ENCODE data around the gene OR5C1.
A peak's percentile ranks its signal among the peaks of the same experiment; 100 is the strongest.

OR5C1 gene

GRCh38 chr9:122819326-122819725 is 30.6 kb downstream of the OR5C1 start:
- H3K4me3 ChIP-seq (ENCODE audit: low read depth, low read length), result no peak overlapping the region
- H4K8ac ChIP-seq (ENCODE audit: low read depth, low read length), result no peak overlapping the region
- no peak overlapping the region for H2BK120ac ChIP-seq (ENCODE audit: insufficient read depth, low read length, poor library complexity)
- H3K4me2 ChIP-seq (ENCODE audit: low read length), result no peak overlapping the region
- H3K18ac ChIP-seq (ENCODE audit: low read length), result no peak overlapping the region
- H3K9ac ChIP-seq (ENCODE audit: low read length), result no peak overlapping the region
- no peak overlapping the region for H3K23ac ChIP-seq (ENCODE audit: low read length)
- H2BK12ac ChIP-seq (ENCODE audit: low read length), result no peak overlapping the region
- H3K79me1 ChIP-seq (ENCODE audit: low read length), result no peaks in the 10 kb centered on the region
- H3K4ac ChIP-seq (ENCODE audit: low read depth, low read length), result no peak overlapping the region
- WGBS (ENCODE audit: extremely low coverage, insufficient coverage, insufficient read length), result no CpG with 5 or more reads among the region's 3 CpGs
- no peak for DNase-seq
- no peak overlapping the region for H3K14ac ChIP-seq (ENCODE audit: low read length)
- H3K79me2 ChIP-seq (ENCODE audit: control insufficient read depth, insufficient read depth, low read length, poor library complexity), result no peaks in the 10 kb centered on the region
- no peak overlapping the region for H2AK5ac ChIP-seq (ENCODE audit: low read length)
- H2AFZ ChIP-seq (ENCODE audit: insufficient read depth, low read length, poor library complexity), result no peak overlapping the region
- H3K4me1 ChIP-seq (ENCODE audit: control insufficient read depth in 1 of 2, insufficient read depth in 2 of 2, low read length in 2 of 2), result peaks cover 0 to 2% of the 10 kb centered on the region in 2 experiments
- no peak overlapping the region for H3K27ac ChIP-seq (ENCODE audit: low read depth, low read length)
- H4K12ac ChIP-seq (ENCODE audit: low read depth, low read length), result no peak overlapping the region
- H3K9me3 ChIP-seq (ENCODE audit: insufficient read depth, low read depth, low read length), result no peaks in the 10 kb centered on the region
- no peaks in the 10 kb centered on the region for H3K27me3 ChIP-seq (ENCODE audit: insufficient read depth, low read length)
- no peak overlapping the region for H2BK5ac ChIP-seq (ENCODE audit: low read depth, low read length, poor library complexity)
- no peak overlapping the region for H4K91ac ChIP-seq (ENCODE audit: low read depth, low read length)
- peaks cover 30 to 40% of the 10 kb centered on the region in 2 experiments for H3K36me3 ChIP-seq (ENCODE audit: control insufficient read depth in 1 of 2, insufficient read depth in 2 of 2, low read length in 2 of 2)

GRCh38 chr9:122819791-122820489 is 31.2 kb downstream of the OR5C1 start:
- Histone ChIP-seq H3K4me1 (ENCODE audit: control insufficient read depth in 1 of 2, insufficient read depth in 2 of 2, low read length in 2 of 2) (peaks cover 0 to 2% of the 10 kb centered on the region in 2 experiments), H3K18ac (ENCODE audit: low read length) (no peak overlapping the region), H2AFZ (ENCODE audit: insufficient read depth, low read length, poor library complexity) (no peak overlapping the region), H2BK12ac (ENCODE audit: low read length) (no peak overlapping the region), H4K91ac (ENCODE audit: low read depth, low read length) (no peak overlapping the region), H3K79me1 (ENCODE audit: low read length) (no peaks in the 10 kb centered on the region), H3K79me2 (ENCODE audit: control insufficient read depth, insufficient read depth, low read length, poor library complexity) (no peaks in the 10 kb centered on the region), H3K14ac (ENCODE audit: low read length) (no peak overlapping the region), H3K4me2 (ENCODE audit: low read length) (no peak overlapping the region), H2BK120ac (ENCODE audit: insufficient read depth, low read length, poor library complexity) (no peak overlapping the region), H3K27me3 (ENCODE audit: insufficient read depth, low read length) (no peaks in the 10 kb centered on the region), H3K9me3 (ENCODE audit: insufficient read depth, low read depth, low read length) (no peaks in the 10 kb centered on the region), H2BK5ac (ENCODE audit: low read depth, low read length, poor library complexity) (no peak overlapping the region), H3K27ac (ENCODE audit: low read depth, low read length) (no peak overlapping the region), H4K12ac (ENCODE audit: low read depth, low read length) (no peak overlapping the region), H3K9ac (ENCODE audit: low read length) (no peak overlapping the region), H3K4me3 (ENCODE audit: low read depth, low read length) (no peak overlapping the region), H4K8ac (ENCODE audit: low read depth, low read length) (no peak overlapping the region), H3K4ac (ENCODE audit: low read depth, low read length) (no peak overlapping the region), H3K23ac (ENCODE audit: low read length) (no peak overlapping the region), H3K36me3 (ENCODE audit: control insufficient read depth in 1 of 2, insufficient read depth in 2 of 2, low read length in 2 of 2) (peaks cover 30 to 40% of the 10 kb centered on the region in 2 experiments), H2AK5ac (ENCODE audit: low read length) (no peak overlapping the region)
- no CpG with 5 or more reads among the region's 9 CpGs for WGBS (ENCODE audit: extremely low coverage, insufficient coverage, insufficient read length)
- no peak for DNase-seq

- H3K79me1 ChIP-seq (ENCODE audit: low read length), result no peaks in the 10 kb centered on the region
- no peak overlapping the region for H2BK12ac ChIP-seq (ENCODE audit: low read length)
- H2AFZ ChIP-seq (ENCODE audit: insufficient read depth, low read length, poor library complexity), result no peak overlapping the region
- no peaks in the 10 kb centered on the region for H3K9me3 ChIP-seq (ENCODE audit: insufficient read depth, low read depth, low read length)
- H3K4me1 ChIP-seq (ENCODE audit: control insufficient read depth in 1 of 2, insufficient read depth in 2 of 2, low read length in 2 of 2), result peaks cover 0 to 2% of the 10 kb centered on the region in 2 experiments
- no peaks in the 10 kb centered on the region for H3K79me2 ChIP-seq (ENCODE audit: control insufficient read depth, insufficient read depth, low read length, poor library complexity)
- no peak overlapping the region for H2AK5ac ChIP-seq (ENCODE audit: low read length)
- no peak overlapping the region for H3K27ac ChIP-seq (ENCODE audit: low read depth, low read length)
- H3K4ac ChIP-seq (ENCODE audit: low read depth, low read length), result no peak overlapping the region
- H3K36me3 ChIP-seq (ENCODE audit: control insufficient read depth in 1 of 2, insufficient read depth in 2 of 2, low read length in 2 of 2), result peaks cover 32 to 40% of the 10 kb centered on the region in 2 experiments
- H3K23ac ChIP-seq (ENCODE audit: low read length), result no peak overlapping the region
- no peak overlapping the region for H3K14ac ChIP-seq (ENCODE audit: low read length)
- no peak overlapping the region for H4K8ac ChIP-seq (ENCODE audit: low read depth, low read length)
- WGBS (ENCODE audit: extremely low coverage, insufficient coverage, insufficient read length), result no CpG with 5 or more reads among the region's 11 CpGs
- no peak overlapping the region for H3K18ac ChIP-seq (ENCODE audit: low read length)
- H4K91ac ChIP-seq (ENCODE audit: low read depth, low read length), result no peak overlapping the region
- no peak for DNase-seq
- no peak overlapping the region for H3K4me2 ChIP-seq (ENCODE audit: low read length)
- no peaks in the 10 kb centered on the region for H3K27me3 ChIP-seq (ENCODE audit: insufficient read depth, low read length)
- no peak overlapping the region for H4K12ac ChIP-seq (ENCODE audit: low read depth, low read length)
- no peak overlapping the region for H2BK120ac ChIP-seq (ENCODE audit: insufficient read depth, low read length, poor library complexity)
- no peak overlapping the region for H2BK5ac ChIP-seq (ENCODE audit: low read depth, low read length, poor library complexity)
- H3K9ac ChIP-seq (ENCODE audit: low read length), result no peak overlapping the region
- no peak overlapping the region for H3K4me3 ChIP-seq (ENCODE audit: low read depth, low read length)
Measured at GRCh38 chr9:122820490-122820845, 31.7 kb downstream of the OR5C1 start.

GRCh38 chr9:122821278-122821943 is 32.7 kb downstream of the OR5C1 start:
- Histone ChIP-seq H2BK12ac (ENCODE audit: low read length) (no peak overlapping the region), H3K79me2 (ENCODE audit: control insufficient read depth, insufficient read depth, low read length, poor library complexity) (peaks cover 2% of the 10 kb centered on the region), H3K9ac (ENCODE audit: low read length) (peak overlapping the region; percentile 23), H4K91ac (ENCODE audit: low read depth, low read length) (no peak overlapping the region), H3K4me2 (ENCODE audit: low read length) (no peak overlapping the region), H2BK5ac (ENCODE audit: low read depth, low read length, poor library complexity) (no peak overlapping the region), H3K27me3 (ENCODE audit: insufficient read depth, low read length) (no peaks in the 10 kb centered on the region), H3K36me3 (ENCODE audit: control insufficient read depth in 1 of 2, insufficient read depth in 2 of 2, low read length in 2 of 2) (peaks cover 33 to 39% of the 10 kb centered on the region in 2 experiments), H3K4ac (ENCODE audit: low read depth, low read length) (no peak overlapping the region), H4K8ac (ENCODE audit: low read depth, low read length) (no peak overlapping the region), H3K27ac (ENCODE audit: low read depth, low read length) (no peak overlapping the region), H3K23ac (ENCODE audit: low read length) (no peak overlapping the region), H2BK120ac (ENCODE audit: insufficient read depth, low read length, poor library complexity) (no peak overlapping the region), H2AFZ (ENCODE audit: insufficient read depth, low read length, poor library complexity) (no peak overlapping the region), H4K12ac (ENCODE audit: low read depth, low read length) (no peak overlapping the region), H3K14ac (ENCODE audit: low read length) (no peak overlapping the region), H3K79me1 (ENCODE audit: low read length) (no peaks in the 10 kb centered on the region), H2AK5ac (ENCODE audit: low read length) (no peak overlapping the region), H3K18ac (ENCODE audit: low read length) (no peak overlapping the region), H3K4me3 (ENCODE audit: low read depth, low read length) (no peak overlapping the region), H3K9me3 (ENCODE audit: insufficient read depth, low read depth, low read length) (no peaks in the 10 kb centered on the region), H3K4me1 (ENCODE audit: control insufficient read depth in 1 of 2, insufficient read depth in 2 of 2, low read length in 2 of 2) (peaks cover under 1 to 2% of the 10 kb centered on the region in 2 experiments)
- WGBS (ENCODE audit: extremely low coverage, insufficient coverage, insufficient read length), result no CpG with 5 or more reads among the region's 7 CpGs
- DNase-seq, result peak in 1 of 2 donors; percentile 40
